ENCODE measurements around the gene PHF2. TPM values are rescaled to one million over a fixed set of nuclear protein-coding genes. Genes with fewer than 3 reads are reported as not detected.
A peak's percentile ranks its signal among the peaks of the same experiment; 100 is the strongest.

PHF2 gene
- total and polyA plus RNA-seq, 9 of the 15 experiments (the other 6 are each of a cell fraction or from before 2014, with no cell fraction given): 0.37 to 14.4 (median 8.1) TPM

DNA sequence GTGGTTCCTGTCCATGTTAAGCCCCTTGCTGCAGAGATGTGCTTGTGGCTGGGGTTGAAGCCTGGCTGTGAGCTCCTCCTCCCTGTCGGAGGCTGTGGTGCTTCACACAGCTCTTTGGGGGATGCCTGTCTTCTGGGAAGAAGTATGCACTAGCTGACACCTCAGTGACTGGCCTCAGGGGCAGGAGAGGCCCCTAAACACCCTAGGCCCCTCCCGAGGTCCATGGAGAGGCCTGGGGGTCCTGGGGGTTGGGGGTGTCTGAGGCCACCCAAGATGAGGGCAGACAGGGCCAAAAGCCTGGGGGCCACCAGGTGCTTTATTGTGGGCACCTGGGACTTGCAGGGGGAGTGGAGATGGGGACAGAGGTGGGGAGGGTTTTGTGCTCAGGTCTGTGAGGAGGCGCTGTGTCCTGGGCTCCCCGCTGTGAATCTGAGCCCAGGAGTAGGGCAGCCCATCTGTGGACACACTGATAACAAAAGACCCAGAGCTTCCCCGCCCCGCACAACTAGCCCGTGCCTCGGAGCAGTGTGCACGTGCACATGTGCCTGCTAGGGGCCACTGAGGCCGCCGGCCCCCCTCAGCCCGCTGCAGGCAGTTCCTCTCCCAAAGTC, 92.0 kb downstream of the PHF2 start (continued):
- TF ChIP-seq, protein P1, sequence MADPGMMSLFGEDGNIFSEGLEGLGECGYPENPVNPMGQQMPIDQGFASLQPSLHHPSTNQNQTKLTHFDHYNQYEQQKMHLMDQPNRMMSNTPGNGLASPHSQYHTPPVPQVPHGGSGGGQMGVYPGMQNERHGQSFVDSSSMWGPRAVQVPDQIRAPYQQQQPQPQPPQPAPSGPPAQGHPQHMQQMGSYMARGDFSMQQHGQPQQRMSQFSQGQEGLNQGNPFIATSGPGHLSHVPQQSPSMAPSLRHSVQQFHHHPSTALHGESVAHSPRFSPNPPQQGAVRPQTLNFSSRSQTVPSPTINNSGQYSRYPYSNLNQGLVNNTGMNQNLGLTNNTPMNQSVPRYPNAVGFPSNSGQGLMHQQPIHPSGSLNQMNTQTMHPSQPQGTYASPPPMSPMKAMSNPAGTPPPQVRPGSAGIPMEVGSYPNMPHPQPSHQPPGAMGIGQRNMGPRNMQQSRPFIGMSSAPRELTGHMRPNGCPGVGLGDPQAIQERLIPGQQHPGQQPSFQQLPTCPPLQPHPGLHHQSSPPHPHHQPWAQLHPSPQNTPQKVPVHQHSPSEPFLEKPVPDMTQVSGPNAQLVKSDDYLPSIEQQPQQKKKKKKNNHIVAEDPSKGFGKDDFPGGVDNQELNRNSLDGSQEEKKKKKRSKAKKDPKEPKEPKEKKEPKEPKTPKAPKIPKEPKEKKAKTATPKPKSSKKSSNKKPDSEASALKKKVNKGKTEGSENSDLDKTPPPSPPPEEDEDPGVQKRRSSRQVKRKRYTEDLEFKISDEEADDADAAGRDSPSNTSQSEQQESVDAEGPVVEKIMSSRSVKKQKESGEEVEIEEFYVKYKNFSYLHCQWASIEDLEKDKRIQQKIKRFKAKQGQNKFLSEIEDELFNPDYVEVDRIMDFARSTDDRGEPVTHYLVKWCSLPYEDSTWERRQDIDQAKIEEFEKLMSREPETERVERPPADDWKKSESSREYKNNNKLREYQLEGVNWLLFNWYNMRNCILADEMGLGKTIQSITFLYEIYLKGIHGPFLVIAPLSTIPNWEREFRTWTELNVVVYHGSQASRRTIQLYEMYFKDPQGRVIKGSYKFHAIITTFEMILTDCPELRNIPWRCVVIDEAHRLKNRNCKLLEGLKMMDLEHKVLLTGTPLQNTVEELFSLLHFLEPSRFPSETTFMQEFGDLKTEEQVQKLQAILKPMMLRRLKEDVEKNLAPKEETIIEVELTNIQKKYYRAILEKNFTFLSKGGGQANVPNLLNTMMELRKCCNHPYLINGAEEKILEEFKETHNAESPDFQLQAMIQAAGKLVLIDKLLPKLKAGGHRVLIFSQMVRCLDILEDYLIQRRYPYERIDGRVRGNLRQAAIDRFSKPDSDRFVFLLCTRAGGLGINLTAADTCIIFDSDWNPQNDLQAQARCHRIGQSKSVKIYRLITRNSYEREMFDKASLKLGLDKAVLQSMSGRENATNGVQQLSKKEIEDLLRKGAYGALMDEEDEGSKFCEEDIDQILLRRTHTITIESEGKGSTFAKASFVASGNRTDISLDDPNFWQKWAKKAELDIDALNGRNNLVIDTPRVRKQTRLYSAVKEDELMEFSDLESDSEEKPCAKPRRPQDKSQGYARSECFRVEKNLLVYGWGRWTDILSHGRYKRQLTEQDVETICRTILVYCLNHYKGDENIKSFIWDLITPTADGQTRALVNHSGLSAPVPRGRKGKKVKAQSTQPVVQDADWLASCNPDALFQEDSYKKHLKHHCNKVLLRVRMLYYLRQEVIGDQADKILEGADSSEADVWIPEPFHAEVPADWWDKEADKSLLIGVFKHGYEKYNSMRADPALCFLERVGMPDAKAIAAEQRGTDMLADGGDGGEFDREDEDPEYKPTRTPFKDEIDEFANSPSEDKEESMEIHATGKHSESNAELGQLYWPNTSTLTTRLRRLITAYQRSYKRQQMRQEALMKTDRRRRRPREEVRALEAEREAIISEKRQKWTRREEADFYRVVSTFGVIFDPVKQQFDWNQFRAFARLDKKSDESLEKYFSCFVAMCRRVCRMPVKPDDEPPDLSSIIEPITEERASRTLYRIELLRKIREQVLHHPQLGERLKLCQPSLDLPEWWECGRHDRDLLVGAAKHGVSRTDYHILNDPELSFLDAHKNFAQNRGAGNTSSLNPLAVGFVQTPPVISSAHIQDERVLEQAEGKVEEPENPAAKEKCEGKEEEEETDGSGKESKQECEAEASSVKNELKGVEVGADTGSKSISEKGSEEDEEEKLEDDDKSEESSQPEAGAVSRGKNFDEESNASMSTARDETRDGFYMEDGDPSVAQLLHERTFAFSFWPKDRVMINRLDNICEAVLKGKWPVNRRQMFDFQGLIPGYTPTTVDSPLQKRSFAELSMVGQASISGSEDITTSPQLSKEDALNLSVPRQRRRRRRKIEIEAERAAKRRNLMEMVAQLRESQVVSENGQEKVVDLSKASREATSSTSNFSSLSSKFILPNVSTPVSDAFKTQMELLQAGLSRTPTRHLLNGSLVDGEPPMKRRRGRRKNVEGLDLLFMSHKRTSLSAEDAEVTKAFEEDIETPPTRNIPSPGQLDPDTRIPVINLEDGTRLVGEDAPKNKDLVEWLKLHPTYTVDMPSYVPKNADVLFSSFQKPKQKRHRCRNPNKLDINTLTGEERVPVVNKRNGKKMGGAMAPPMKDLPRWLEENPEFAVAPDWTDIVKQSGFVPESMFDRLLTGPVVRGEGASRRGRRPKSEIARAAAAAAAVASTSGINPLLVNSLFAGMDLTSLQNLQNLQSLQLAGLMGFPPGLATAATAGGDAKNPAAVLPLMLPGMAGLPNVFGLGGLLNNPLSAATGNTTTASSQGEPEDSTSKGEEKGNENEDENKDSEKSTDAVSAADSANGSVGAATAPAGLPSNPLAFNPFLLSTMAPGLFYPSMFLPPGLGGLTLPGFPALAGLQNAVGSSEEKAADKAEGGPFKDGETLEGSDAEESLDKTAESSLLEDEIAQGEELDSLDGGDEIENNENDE (IDR thresholded peaks at IDR 0.05; ENCODE audit: low read depth, low read length): no peak
- TF ChIP-seq NCOR1 (IDR thresholded peaks at IDR 0.05) (peak; percentile 78), CHD2 (IDR thresholded peaks at IDR 0.05; ENCODE audit: low read depth, low read length) (no peak), RNF2 (IDR thresholded peaks at IDR 0.05) (peak; percentile 33; the same call in 1 of the 2 replicates), KDM1A (IDR thresholded peaks at IDR 0.05) (peak; percentile 86 to 88), NCOA4 (IDR thresholded peaks at IDR 0.05; ENCODE audit: partially characterized antibody) (no peak), RBM25 (IDR thresholded peaks at IDR 0.05; ENCODE audit: low read depth, low read length, severe bottlenecking) (no peak), ZNF274 (IDR thresholded peaks at IDR 0.05; ENCODE audit: borderline replicate concordance, low read depth, low read length) (no peak)
- TF ChIP-seq, protein P2, sequence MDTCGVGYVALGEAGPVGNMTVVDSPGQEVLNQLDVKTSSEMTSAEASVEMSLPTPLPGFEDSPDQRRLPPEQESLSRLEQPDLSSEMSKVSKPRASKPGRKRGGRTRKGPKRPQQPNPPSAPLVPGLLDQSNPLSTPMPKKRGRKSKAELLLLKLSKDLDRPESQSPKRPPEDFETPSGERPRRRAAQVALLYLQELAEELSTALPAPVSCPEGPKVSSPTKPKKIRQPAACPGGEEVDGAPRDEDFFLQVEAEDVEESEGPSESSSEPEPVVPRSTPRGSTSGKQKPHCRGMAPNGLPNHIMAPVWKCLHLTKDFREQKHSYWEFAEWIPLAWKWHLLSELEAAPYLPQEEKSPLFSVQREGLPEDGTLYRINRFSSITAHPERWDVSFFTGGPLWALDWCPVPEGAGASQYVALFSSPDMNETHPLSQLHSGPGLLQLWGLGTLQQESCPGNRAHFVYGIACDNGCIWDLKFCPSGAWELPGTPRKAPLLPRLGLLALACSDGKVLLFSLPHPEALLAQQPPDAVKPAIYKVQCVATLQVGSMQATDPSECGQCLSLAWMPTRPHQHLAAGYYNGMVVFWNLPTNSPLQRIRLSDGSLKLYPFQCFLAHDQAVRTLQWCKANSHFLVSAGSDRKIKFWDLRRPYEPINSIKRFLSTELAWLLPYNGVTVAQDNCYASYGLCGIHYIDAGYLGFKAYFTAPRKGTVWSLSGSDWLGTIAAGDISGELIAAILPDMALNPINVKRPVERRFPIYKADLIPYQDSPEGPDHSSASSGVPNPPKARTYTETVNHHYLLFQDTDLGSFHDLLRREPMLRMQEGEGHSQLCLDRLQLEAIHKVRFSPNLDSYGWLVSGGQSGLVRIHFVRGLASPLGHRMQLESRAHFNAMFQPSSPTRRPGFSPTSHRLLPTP (IDR thresholded peaks at IDR 0.05; ENCODE audit: borderline replicate concordance, extremely low read depth, insufficient read length): no peak
